Measurements from ENCODE around the gene IRF2BP1.

GRCh38 chr19:45899919-45900589, 14.1 kb upstream of the IRF2BP1 start:
- TF ChIP-seq CTCF (conservative IDR thresholded peaks at IDR 0.05), result no peak
- no peak for TF ChIP-seq EZH2 (IDR thresholded peaks at IDR 0.05; ENCODE audit: low read depth)

Measured in PC-9 (cell line).